ENCODE results near the gene MAPK10.

MAPK10 gene

DNA sequence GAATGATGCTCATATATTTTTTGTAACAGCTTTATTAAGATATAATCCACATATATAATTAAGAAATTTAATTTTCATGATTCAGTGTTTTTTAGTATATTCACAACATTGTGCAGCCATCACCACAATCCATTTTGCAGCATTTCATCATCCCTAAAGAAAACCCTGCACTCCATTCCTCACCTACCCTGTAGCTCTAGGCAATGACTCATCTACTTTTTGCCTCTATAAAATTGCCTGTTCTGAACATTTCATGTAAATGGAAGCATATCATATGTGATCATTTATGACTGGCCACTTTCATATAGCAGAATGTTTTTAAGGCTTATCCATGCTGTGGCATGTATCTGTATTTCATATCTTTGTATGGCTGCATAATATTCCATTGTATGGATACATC, 339.9 kb downstream of the MAPK10 start:
- DNase-seq (ENCODE audit: low spot score): no peak
- CTCF ChIA-PET: no interaction called here
- H3K27ac ChIP-seq: no peak overlapping the region
- POLR2A ChIA-PET (ENCODE audit: low non-redundant PET): no interaction called here
- TF ChIP-seq, protein P1, sequence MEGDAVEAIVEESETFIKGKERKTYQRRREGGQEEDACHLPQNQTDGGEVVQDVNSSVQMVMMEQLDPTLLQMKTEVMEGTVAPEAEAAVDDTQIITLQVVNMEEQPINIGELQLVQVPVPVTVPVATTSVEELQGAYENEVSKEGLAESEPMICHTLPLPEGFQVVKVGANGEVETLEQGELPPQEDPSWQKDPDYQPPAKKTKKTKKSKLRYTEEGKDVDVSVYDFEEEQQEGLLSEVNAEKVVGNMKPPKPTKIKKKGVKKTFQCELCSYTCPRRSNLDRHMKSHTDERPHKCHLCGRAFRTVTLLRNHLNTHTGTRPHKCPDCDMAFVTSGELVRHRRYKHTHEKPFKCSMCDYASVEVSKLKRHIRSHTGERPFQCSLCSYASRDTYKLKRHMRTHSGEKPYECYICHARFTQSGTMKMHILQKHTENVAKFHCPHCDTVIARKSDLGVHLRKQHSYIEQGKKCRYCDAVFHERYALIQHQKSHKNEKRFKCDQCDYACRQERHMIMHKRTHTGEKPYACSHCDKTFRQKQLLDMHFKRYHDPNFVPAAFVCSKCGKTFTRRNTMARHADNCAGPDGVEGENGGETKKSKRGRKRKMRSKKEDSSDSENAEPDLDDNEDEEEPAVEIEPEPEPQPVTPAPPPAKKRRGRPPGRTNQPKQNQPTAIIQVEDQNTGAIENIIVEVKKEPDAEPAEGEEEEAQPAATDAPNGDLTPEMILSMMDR (conservative IDR thresholded peaks at IDR 0.05; ENCODE audit: low read depth): no peak

DNA sequence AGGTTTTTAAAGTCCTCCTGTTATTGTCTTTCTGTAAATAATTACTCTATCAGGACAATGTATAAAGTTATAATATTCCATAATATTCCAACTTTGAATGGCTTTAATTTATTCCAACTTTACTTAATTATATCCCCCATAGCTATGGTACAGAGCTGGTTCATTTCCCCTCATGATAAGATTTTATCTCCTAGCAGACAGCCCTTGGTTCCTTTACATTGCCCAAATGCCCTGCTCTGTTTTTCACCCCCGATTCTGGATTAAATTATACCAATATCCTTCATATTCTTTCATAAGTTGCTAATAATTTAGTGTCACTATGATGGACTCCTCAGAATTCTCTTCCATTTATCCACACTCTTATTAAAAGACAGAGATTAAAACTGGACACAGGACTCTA, 340.5 kb downstream of the MAPK10 start:
- DNase-seq (ENCODE audit: low spot score): no peak
- TF ChIP-seq, protein P1 (conservative IDR thresholded peaks at IDR 0.05; ENCODE audit: low read depth): no peak
- no peak overlapping the region for H3K27ac ChIP-seq
- ChIA-PET POLR2A (ENCODE audit: low non-redundant PET) (no interaction called here), CTCF (no interaction called here)

DNA sequence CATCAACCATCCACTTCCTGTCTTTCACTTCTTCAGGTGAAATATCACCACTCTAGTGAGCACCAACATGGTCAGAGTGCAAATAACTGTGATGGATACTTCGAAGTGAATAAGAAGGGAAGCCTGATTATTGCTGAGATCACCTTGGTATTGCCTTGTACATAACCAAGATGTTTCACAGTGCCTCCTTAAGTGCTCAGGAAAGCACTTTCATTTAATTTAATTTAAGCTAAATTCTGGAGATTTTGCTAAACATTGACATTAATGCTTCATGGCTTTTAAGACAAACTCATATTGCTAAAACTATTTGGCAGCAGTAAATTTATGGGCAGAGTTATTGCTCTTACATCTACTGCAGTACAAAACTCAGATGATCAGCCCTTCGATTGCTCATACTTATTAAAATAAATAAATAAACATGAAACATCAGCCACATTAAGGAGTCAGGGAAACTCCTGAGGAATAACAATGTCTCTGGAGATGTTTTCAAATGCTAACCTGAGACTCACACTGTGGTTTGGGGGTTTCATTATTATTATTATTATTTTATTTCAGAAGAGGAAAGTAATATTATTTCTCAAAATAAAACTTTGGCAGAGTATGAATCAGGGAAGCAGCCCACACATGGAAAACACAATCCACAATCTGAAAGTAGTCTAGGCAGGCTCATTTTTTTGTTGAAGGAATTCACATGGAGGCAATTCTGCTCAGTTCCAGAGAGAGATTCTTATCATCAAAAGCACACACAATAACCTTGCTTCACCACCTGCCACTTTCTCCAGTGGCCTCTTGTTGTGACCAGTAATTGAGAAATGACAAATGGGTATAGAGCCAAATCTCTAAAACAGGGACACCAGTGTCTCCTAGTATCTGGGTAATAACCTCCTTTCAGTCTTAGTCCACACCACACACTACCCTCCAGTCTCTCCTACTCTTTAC, 344.2 kb downstream of the MAPK10 start:
- H3K27ac ChIP-seq: no peak overlapping the region
- POLR2A ChIA-PET (ENCODE audit: low non-redundant PET): interaction anchor here (0.6 kb wide), 1 partner anchor 381 kb away, joined by 4 read pairs; no protein-coding TSS in a partner anchor
- DNase-seq (ENCODE audit: low spot score): no peak
- TF ChIP-seq, protein P1 (conservative IDR thresholded peaks at IDR 0.05; ENCODE audit: low read depth): no peak
- CTCF ChIA-PET: interaction anchor here (0.5 to 0.6 kb wide), 2 partner anchors 96 to 850 kb away, joined by 3 to 6 read pairs; no protein-coding TSS in a partner anchor

DNA sequence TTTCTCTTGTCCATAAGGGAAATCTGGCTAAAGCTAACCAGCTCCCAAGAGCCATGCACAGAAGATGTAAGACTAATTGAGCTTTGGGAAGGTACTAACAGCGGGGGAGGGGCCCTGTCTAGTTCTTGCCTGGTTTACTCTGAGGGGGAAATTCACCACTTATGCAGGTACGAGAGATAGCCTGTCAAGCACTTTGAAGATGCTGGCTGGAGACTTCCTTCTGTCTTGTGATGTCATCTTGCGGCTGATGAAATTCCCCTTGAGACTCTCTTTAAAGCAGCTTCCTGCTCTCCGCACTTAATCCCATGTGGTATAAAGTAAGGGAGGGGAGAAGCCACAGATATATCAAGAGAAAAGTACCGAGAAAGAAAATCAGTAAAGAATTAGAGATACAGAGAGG, 345.3 kb downstream of the MAPK10 start:
- ChIA-PET POLR2A (ENCODE audit: low non-redundant PET) (interaction anchor here (0.6 kb wide), 1 partner anchor 382 kb away, joined by 4 read pairs; no protein-coding TSS in a partner anchor), CTCF (interaction anchor here (0.6 kb wide), 1 partner anchor 849 kb away, joined by 6 read pairs; no protein-coding TSS in a partner anchor)
- no peak overlapping the region for H3K27ac ChIP-seq
- TF ChIP-seq, protein P1 (conservative IDR thresholded peaks at IDR 0.05; ENCODE audit: low read depth): no peak
- no peak for DNase-seq (ENCODE audit: low spot score)

DNA sequence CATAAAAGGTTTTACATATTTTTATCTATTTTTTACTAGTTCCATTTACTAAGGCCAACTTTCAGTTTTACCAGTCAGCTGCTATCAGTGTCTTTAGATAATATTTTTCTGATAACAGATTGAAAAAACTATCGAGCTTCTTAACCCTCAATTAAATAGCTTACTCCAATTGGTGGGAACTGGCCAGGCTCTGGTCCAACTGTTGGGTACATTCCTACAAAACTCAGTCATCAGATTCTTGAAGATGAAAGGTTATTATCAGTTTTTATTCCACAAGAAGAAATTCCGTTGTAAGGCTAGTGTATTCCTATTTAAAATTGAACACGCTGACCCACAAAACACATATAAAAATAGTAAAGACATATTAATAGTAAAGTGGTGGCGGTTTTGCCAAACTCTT, 346.2 kb downstream of the MAPK10 start:
- no peak for DNase-seq (ENCODE audit: low spot score)
- CTCF ChIA-PET: interaction anchor here (1.0 kb wide), 1 partner anchor 16 kb away, joined by 3 read pairs; no protein-coding TSS in a partner anchor
- TF ChIP-seq, protein P1 (conservative IDR thresholded peaks at IDR 0.05; ENCODE audit: low read depth): no peak
- POLR2A ChIA-PET (ENCODE audit: low non-redundant PET): no interaction called here
- no peak overlapping the region for H3K27ac ChIP-seq

DNA sequence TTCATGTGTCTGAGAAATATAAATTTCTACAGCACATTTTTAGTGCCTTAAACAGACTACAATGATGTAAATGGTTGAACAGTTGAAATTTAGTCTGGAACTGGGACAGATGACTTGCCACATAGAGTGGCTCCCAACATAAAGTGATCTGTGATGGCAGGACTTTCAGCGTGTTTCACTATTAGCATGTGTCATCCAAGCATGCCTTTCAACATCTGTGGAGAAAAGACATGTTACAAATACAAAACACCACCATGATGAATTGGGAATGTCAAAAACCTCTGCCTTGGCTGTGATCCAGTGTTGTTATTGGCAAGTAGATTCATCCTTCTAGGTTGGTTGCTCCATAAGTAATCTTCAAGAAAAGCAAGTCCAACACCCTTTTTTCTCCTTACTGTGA, 348.7 kb downstream of the MAPK10 start:
- DNase-seq (ENCODE audit: low spot score): peak; percentile 16
- TF ChIP-seq, protein P1 (conservative IDR thresholded peaks at IDR 0.05; ENCODE audit: low read depth): no peak
- CTCF ChIA-PET: no interaction called here

More for the DNA sequence above, 348.7 kb downstream of the MAPK10 start:
- POLR2A ChIA-PET (ENCODE audit: low non-redundant PET): no interaction called here
- H3K27ac ChIP-seq: no peak overlapping the region

Measured in RWPE1 (cell line).